HepG2 (cell line): Measurements from ENCODE around the gene RDH14. TPM values are rescaled to one million over a fixed set of nuclear protein-coding genes. Genes with fewer than 3 reads are reported as not detected.

Experiments
- AKAP8 ChIP-seq: sonication (generic); formaldehyde crosslinking; IDR thresholded peaks from 2 replicates; pipeline ENCODE4 v1.5.1; 2020; ENCODE audit warnings: mild to moderate bottlenecking, missing genetic modification reagents
- ARID2 ChIP-seq: sonication (generic); formaldehyde crosslinking; IDR thresholded peaks from 2 replicates; pipeline ENCODE4 v1.8.1; 2022; ENCODE audit warnings: mild to moderate bottlenecking, missing genetic modification reagents, borderline replicate concordance
- FOXJ3 ChIP-seq: sonication (generic); formaldehyde crosslinking; IDR thresholded peaks from 2 replicates; pipeline ENCODE4 v1.4.0; 2020; ENCODE audit warnings: missing genetic modification reagents, mild to moderate bottlenecking, borderline replicate concordance
- HDAC1 ChIP-seq: sonication (generic); formaldehyde crosslinking; IDR thresholded peaks from 2 replicates; pipeline ENCODE4 v1.5.1; 2020; ENCODE audit warnings: mild to moderate bottlenecking, missing genetic modification reagents
- IRF2 ChIP-seq: IDR thresholded peaks from 2 replicates; pipeline ENCODE4 v1.6.1; 2018; ENCODE audit warnings: missing genetic modification reagents, missing compliant biosample characterization
- NFIC ChIP-seq: IDR thresholded peaks from 2 replicates; pipeline ENCODE4 v1.6.1; 2012; ENCODE audit warnings: mild to moderate bottlenecking, low read length, inconsistent platforms
- NR2F1 ChIP-seq, 2 experiments: fragments of 450-650 bp in 1 of 2; formaldehyde crosslinking in 1 of 2; IDR thresholded peaks; 2 replicates each; pipeline versions ENCODE4 v1.5.0 to v1.6.1; 2016 to 2020; ENCODE audit warnings: mild to moderate bottlenecking in 1 of 2, missing compliant biosample characterization in 1 of 2, missing genetic modification reagents in 1 of 2, moderate library complexity in 1 of 2
- PAWR ChIP-seq: sonication (generic); formaldehyde crosslinking; IDR thresholded peaks from 2 replicates; pipeline ENCODE4 v1.4.0; 2020; ENCODE audit warnings: missing genetic modification reagents, mild to moderate bottlenecking, borderline replicate concordance
- PITX1 ChIP-seq: sonication (generic); formaldehyde crosslinking; IDR thresholded peaks from 2 replicates; pipeline ENCODE4 v1.5.1; 2020; ENCODE audit warnings: mild to moderate bottlenecking, missing genetic modification reagents
- SMAD1 ChIP-seq: sonication (generic); formaldehyde crosslinking; IDR thresholded peaks from 2 replicates; pipeline ENCODE4 v1.4.0; 2020; ENCODE audit warnings: missing genetic modification reagents, low read depth, mild to moderate bottlenecking, borderline replicate concordance
- SP4 ChIP-seq: sonication (generic); formaldehyde crosslinking; IDR thresholded peaks from 2 replicates; pipeline ENCODE4 v1.8.1; 2023; ENCODE audit warnings: mild to moderate bottlenecking, missing genetic modification reagents
- SP5 ChIP-seq: IDR thresholded peaks from 2 replicates; pipeline ENCODE4 v1.6.1; 2016; ENCODE audit warnings: low read depth, borderline replicate concordance
- YEATS4 ChIP-seq: sonication (generic); formaldehyde crosslinking; IDR thresholded peaks from 2 replicates; pipeline ENCODE4 v1.4.0; 2020; ENCODE audit warnings: missing genetic modification reagents, borderline replicate concordance
- ZNF292 ChIP-seq: sonication (generic); formaldehyde crosslinking; IDR thresholded peaks from 2 replicates; pipeline ENCODE4 v1.8.1; 2022; ENCODE audit warnings: mild to moderate bottlenecking, low read depth, missing genetic modification reagents, borderline replicate concordance
- ZNF30 ChIP-seq: sonication (generic); formaldehyde crosslinking; IDR thresholded peaks from 2 replicates; pipeline ENCODE4 v1.5.0; 2020; ENCODE audit warnings: mild to moderate bottlenecking, missing genetic modification reagents
- ZNF564 ChIP-seq: sonication (generic); formaldehyde crosslinking; IDR thresholded peaks from 2 replicates; pipeline ENCODE4 v1.8.1; 2023; ENCODE audit warnings: mild to moderate bottlenecking, missing genetic modification reagents
- ZNF629 ChIP-seq: sonication (generic); formaldehyde crosslinking; conservative IDR thresholded peaks from 2 replicates; pipeline ENCODE4 v1.5.0; 2020; ENCODE audit warnings: missing genetic modification reagents
- ZSCAN12 ChIP-seq: sonication (generic); formaldehyde crosslinking; IDR thresholded peaks from 2 replicates; pipeline ENCODE4 v1.9.0; 2021; ENCODE audit warnings: mild to moderate bottlenecking, missing genetic modification reagents
- ZSCAN22 ChIP-seq: sonication (generic); formaldehyde crosslinking; IDR thresholded peaks from 2 replicates; pipeline ENCODE4 v1.4.0; 2020; ENCODE audit warnings: mild to moderate bottlenecking, missing genetic modification reagents
- polyA plus RNA-seq, 8 experiments: library from polyadenylated mRNA; depleted of rRNA in 3 of 8; stranded (reverse) in 7 of 8; unstranded in 1 of 8; fragments of >200 nt; fragmentation: Illumina TruSeq in 4 of 8; extraction: Trizol in 4 of 8; gene quantifications; 2 replicates each; pipeline versions ENCODE4 v1.2.1 to v1.2.3, GENCODE V29; 2011 to 2016; ENCODE audit warnings: low read depth in 4 of 8, missing spikeins in 1 of 8, mixed read lengths in 1 of 8; ENCODE audit not compliant: insufficient read depth in 1 of 8
- total RNA-seq, 5 experiments: library from RNA; depleted of rRNA; stranded (reverse); fragments of >200 nt; fragmentation: Illumina TruSeq; extraction: Trizol; gene quantifications; 2 replicates each; pipeline ENCODE4 v1.2.3, GENCODE V29; 2016; ENCODE audit warnings: low read depth in 1 of 5
- TF ChIP-seq, protein P1 (sequence below): sonication (generic); formaldehyde crosslinking; IDR thresholded peaks from 2 replicates; pipeline ENCODE4 v1.5.1; 2020; ENCODE audit warnings: mild to moderate bottlenecking, missing genetic modification reagents, moderate library complexity
- TF ChIP-seq, protein P2 (sequence below): sonication (generic); formaldehyde crosslinking; IDR thresholded peaks from 2 replicates; pipeline ENCODE4 v1.4.0; 2020; ENCODE audit warnings: mild to moderate bottlenecking, missing genetic modification reagents

Gene RDH14
- total and polyA plus RNA-seq, 2 of the 13 experiments (the other 11 are each of a cell fraction or from before 2014, with no cell fraction given), result 27.4 to 39.9 TPM

- TF ChIP-seq PAWR (CRISPR knock-in tag), result no peak
- peak; percentile 79 for TF ChIP-seq SP4
- no peak for TF ChIP-seq FOXJ3 (CRISPR knock-in tag)
- TF ChIP-seq, protein P1, sequence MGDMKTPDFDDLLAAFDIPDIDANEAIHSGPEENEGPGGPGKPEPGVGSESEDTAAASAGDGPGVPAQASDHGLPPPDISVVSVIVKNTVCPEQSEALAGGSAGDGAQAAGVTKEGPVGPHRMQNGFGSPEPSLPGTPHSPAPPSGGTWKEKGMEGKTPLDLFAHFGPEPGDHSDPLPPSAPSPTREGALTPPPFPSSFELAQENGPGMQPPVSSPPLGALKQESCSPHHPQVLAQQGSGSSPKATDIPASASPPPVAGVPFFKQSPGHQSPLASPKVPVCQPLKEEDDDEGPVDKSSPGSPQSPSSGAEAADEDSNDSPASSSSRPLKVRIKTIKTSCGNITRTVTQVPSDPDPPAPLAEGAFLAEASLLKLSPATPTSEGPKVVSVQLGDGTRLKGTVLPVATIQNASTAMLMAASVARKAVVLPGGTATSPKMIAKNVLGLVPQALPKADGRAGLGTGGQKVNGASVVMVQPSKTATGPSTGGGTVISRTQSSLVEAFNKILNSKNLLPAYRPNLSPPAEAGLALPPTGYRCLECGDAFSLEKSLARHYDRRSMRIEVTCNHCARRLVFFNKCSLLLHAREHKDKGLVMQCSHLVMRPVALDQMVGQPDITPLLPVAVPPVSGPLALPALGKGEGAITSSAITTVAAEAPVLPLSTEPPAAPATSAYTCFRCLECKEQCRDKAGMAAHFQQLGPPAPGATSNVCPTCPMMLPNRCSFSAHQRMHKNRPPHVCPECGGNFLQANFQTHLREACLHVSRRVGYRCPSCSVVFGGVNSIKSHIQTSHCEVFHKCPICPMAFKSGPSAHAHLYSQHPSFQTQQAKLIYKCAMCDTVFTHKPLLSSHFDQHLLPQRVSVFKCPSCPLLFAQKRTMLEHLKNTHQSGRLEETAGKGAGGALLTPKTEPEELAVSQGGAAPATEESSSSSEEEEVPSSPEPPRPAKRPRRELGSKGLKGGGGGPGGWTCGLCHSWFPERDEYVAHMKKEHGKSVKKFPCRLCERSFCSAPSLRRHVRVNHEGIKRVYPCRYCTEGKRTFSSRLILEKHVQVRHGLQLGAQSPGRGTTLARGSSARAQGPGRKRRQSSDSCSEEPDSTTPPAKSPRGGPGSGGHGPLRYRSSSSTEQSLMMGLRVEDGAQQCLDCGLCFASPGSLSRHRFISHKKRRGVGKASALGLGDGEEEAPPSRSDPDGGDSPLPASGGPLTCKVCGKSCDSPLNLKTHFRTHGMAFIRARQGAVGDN, result peak; percentile 94
- TF ChIP-seq SP5, result no peak
- peak; percentile 92; the same call in 1 of the 2 replicates for TF ChIP-seq SMAD1 (CRISPR knock-in tag)
- peak; percentile 99 for TF ChIP-seq YEATS4 (CRISPR knock-in tag)
- TF ChIP-seq ZNF30 (CRISPR knock-in tag), result no peak
- no peak for TF ChIP-seq AKAP8 (CRISPR knock-in tag)
- TF ChIP-seq NFIC, result no peak
- peak; percentile 90 for TF ChIP-seq ZSCAN22
- TF ChIP-seq ZNF292 (CRISPR knock-in tag), result no peak
- peak; percentile 75 for TF ChIP-seq HDAC1
- TF ChIP-seq IRF2 (CRISPR knock-in tag), result peak; percentile 93
- TF ChIP-seq ZSCAN12 (CRISPR knock-in tag), result no peak; the same call in 1 of the 2 replicates
- TF ChIP-seq PITX1 (CRISPR knock-in tag), result peak; percentile 48
- 0 out of 2 replicates have a peak, but pooled peaks have one; percentile 66 for TF ChIP-seq ZNF564 (CRISPR knock-in tag)
- no peak; the same call in 1 of the 2 replicates for TF ChIP-seq ARID2 (CRISPR knock-in tag)
- TF ChIP-seq NR2F1 (CRISPR knock-in tag; IDR thresholded peaks at IDR 0.05), result peak in 1 of 2 experiments; percentile 24; a peak in 1 of 4 replicates
- TF ChIP-seq ZNF629 (CRISPR knock-in tag), result peak; percentile 44; the same call in 1 of the 2 replicates
- TF ChIP-seq, protein P2, sequence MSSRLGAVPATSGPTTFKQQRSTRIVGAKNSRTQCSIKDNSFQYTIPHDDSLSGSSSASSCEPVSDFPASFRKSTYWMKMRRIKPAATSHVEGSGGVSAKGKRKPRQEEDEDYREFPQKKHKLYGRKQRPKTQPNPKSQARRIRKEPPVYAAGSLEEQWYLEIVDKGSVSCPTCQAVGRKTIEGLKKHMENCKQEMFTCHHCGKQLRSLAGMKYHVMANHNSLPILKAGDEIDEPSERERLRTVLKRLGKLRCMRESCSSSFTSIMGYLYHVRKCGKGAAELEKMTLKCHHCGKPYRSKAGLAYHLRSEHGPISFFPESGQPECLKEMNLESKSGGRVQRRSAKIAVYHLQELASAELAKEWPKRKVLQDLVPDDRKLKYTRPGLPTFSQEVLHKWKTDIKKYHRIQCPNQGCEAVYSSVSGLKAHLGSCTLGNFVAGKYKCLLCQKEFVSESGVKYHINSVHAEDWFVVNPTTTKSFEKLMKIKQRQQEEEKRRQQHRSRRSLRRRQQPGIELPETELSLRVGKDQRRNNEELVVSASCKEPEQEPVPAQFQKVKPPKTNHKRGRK, result no peak; the same call in 1 of the 2 replicates
Measured at GRCh38 chr2:18560031-18560796, at the start of gene RDH14 (continued).
